ENCODE measurements around the gene TUBGCP3.

GRCh38 chr13:112474869-112475268 lies 113.1 kb downstream of the TUBGCP3 start:
- TF ChIP-seq, protein P1, sequence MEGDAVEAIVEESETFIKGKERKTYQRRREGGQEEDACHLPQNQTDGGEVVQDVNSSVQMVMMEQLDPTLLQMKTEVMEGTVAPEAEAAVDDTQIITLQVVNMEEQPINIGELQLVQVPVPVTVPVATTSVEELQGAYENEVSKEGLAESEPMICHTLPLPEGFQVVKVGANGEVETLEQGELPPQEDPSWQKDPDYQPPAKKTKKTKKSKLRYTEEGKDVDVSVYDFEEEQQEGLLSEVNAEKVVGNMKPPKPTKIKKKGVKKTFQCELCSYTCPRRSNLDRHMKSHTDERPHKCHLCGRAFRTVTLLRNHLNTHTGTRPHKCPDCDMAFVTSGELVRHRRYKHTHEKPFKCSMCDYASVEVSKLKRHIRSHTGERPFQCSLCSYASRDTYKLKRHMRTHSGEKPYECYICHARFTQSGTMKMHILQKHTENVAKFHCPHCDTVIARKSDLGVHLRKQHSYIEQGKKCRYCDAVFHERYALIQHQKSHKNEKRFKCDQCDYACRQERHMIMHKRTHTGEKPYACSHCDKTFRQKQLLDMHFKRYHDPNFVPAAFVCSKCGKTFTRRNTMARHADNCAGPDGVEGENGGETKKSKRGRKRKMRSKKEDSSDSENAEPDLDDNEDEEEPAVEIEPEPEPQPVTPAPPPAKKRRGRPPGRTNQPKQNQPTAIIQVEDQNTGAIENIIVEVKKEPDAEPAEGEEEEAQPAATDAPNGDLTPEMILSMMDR (conservative IDR thresholded peaks at IDR 0.05) = no peak
- TF ChIP-seq EZH2 (IDR thresholded peaks at IDR 0.05; ENCODE audit: low read depth) = no peak

All from PC-9 (cell line).